Thyroid gland (tissue), 4 donors: ENCODE measurements around the gene AQP9.

Experiments used
- POLR2A ChIP-seq, 2 donors: fragments of 450-650 bp; IDR thresholded peaks; one replicate each; pipeline ENCODE4 v1.6.1; 2017; ENCODE audit warnings: antibody characterized with exemption in 2 of 2, mild to moderate bottlenecking in 2 of 2, moderate library complexity in 1 of 2
- TF ChIP-seq, protein P1 (sequence below), 6 experiments: fragments of 200-600 bp in 3 of 6; fragments of 450-650 bp in 3 of 6; sonication (generic) in 3 of 6; IDR thresholded peaks; one replicate each; pipeline ENCODE4 v1.5.1; 2016 to 2019; ENCODE audit warnings: antibody characterized with exemption in 6 of 6, mild to moderate bottlenecking in 2 of 6, inconsistent platforms in 1 of 6, moderate library complexity in 1 of 6

DNA sequence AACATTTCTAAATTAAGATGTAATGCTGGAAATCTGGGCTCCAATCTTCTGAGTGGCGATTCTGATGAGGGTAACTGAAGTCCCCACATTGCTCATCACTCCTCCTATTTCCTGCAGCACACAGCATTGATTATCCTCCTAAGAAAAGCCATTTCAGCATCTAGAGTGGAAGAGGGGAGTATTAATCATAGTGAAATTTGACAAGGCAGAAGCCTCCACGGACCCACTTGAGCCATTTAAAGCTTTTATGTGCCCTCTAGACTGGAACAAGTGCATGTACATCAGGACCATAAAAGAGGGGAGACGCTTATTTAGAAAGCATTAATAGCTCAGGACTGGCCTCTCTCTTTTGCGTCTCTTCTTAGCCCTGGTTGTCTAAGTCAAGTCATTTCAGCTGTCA is 25.8 kb downstream of the AQP9 start:
- TF ChIP-seq, protein P1, sequence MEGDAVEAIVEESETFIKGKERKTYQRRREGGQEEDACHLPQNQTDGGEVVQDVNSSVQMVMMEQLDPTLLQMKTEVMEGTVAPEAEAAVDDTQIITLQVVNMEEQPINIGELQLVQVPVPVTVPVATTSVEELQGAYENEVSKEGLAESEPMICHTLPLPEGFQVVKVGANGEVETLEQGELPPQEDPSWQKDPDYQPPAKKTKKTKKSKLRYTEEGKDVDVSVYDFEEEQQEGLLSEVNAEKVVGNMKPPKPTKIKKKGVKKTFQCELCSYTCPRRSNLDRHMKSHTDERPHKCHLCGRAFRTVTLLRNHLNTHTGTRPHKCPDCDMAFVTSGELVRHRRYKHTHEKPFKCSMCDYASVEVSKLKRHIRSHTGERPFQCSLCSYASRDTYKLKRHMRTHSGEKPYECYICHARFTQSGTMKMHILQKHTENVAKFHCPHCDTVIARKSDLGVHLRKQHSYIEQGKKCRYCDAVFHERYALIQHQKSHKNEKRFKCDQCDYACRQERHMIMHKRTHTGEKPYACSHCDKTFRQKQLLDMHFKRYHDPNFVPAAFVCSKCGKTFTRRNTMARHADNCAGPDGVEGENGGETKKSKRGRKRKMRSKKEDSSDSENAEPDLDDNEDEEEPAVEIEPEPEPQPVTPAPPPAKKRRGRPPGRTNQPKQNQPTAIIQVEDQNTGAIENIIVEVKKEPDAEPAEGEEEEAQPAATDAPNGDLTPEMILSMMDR (IDR thresholded peaks at IDR 0.05) = no peak
- TF ChIP-seq POLR2A (IDR thresholded peaks at IDR 0.05) = no peak
